Stimulated activated CD4-positive, alpha-beta T cell treated with anti-CD3 and anti-CD28 coated beads, Interleukin-4, amount 100 ng/mL, for 48 hours (primary cell): Measurements from ENCODE around the gene SLC29A3.

Experiments used
- DNase-seq, 2 donors: peaks; one replicate each; pipeline ENCODE4 v3.0.0-alpha.2; 2020; ENCODE audit warnings: low read depth in 2 of 2

The SLC29A3 gene

DNA sequence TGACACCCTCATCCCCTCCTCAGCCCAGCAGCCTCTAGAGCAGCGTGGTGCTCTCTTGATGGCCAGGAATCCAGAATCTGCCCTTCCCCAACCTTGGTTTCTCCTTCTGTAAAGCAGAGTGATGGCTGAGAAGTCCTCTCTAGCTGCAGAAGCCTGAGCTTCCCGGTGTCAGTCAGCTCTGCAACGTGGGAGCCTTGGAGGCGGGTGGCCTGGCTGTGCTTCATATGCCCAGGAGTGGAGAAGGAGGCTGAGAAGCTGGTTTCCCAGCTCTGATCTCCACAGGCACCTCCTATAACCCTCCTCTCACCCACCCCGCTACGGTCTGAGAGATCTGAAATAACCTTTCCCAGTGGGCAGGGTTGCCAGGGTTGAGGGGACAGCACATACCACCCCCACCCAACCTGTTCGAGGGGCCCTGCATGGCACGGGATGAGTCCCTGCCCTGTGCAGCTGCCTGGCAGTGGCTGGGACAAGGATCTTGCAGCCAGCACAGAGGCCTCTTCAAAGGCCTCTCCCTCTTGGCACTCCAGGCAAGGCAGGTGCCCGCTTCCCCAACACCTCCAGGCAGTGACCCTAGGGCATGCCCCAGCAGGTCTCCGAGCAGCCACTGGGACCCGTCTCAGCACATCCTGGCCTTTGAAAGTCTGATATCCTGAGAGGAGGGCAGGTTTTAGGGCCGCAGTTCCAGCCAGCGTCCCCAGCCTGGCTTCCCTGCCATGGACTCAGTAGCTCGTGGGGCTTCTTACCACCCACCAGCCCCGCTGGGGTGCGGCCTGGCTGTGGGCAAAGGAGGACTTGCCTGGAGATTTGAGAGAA is 18.3 kb upstream of the SLC29A3 start:
- no peak for DNase-seq

DNA sequence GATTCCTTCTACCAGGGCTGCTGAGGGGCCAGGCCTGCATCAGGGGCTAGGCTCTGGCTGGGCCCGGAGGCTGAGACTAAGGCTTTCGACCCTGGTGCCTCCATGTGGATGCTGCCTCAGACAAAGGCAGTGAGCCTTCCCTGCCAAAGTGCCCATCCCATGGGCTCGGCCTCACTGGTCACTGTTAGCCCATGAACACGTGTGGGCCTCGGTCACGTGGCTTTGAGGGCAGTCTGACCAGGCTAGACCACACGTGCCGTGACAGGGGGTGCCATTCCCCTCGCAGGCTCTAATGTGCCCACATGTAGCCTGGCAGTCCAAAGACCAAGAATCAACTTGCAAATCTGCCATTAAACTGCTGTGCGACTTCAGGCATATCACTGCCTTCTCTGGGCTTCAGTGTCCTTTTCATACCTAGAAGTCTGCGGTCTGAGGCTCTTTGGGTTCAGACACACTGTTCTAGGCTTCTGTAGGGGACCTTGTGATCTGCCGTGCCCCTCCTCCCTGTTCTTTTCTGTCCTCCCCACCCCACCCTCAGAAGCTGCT is 17.6 kb upstream of the SLC29A3 start:
- DNase-seq: no peak

DNA sequence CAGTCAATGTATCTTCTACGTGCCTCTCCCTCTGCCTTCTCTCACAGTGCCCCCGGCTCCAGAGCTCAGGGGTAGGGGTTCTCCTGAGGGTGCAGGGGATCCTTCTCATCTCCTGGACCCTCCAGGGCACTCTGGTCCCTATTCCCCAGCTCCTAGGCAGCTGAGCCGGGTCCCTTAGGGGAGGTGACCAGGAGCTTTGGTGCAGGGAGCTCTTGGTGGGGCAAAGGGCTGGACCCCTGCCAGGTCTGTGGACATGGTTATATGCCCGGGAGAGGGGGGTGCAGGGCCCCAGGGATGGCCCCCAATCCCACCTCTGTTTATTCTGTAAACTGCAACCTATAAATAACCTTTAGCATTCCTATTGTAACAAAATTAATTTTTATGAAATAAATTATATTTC is 16.6 kb upstream of the SLC29A3 start:
- DNase-seq: no peak

DNA sequence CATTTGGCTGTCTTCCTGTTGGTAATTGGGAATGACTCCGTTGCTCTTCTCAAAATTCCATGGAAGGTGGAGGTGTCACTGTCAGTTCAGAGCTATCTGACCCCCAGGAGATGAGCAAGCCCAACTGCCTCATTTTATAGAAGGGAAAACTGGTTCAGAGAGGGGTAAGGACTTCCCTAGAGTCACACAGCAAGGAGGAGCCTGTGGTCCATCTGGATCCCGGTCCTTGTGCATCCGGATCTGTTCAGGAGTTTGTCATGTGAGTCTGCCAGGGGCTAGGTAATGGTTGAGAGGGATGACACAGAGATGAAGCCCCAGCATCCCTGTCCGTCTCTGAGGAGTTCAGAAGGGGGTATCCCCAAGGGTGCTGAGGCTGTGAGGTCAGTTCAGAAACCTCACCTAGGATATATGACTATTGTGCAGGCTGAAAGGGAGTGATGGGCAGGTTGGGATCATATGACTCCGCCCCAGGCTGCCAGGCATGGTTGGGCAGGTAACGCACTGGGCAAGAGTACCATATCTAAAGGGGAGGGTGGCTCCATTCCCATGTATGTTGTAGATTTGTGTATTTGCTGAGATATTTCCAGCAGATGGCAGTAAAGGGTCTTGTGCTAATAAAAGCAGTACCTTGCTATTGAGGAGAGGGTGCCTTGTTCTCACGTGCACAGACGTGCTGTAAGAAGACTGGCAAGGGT is 16.0 kb upstream of the SLC29A3 start:
- DNase-seq: no peak

DNA sequence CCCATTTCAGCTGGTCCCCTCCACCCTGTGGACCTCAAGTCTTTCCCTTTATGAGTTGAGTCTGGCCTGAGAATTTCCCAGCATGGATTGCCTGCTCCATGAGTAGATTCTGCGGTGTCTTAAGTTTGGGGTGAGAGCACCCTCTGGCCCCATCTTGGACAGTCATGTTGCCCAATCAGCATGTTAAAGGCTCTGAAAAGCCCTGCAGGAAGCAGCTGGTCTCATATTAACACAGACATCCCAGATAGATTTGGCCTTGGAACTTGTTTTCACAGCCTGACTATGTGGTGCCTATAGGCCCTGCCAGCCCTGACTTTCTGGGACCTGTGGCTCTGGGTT is 15.5 kb upstream of the SLC29A3 start:
- no peak for DNase-seq

DNA sequence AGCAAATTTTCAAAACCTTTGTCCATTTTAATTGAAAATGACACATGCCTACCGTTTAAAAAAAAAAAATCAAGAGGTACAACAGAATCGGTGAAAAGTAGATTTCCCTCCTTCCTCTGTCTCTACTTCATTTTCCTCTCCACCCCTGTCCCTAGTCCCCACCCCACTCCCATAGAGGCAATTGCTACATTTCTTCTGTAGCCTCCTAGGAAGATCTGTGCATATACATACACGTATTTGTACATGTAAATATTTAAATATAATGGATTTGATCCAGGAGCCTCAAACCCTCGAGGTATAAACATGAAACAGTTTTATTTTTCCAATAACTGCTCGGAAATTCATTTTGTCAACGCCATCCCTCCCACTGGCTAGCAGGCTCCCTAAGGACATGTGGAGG is 14.1 kb upstream of the SLC29A3 start:
- no peak for DNase-seq

DNA sequence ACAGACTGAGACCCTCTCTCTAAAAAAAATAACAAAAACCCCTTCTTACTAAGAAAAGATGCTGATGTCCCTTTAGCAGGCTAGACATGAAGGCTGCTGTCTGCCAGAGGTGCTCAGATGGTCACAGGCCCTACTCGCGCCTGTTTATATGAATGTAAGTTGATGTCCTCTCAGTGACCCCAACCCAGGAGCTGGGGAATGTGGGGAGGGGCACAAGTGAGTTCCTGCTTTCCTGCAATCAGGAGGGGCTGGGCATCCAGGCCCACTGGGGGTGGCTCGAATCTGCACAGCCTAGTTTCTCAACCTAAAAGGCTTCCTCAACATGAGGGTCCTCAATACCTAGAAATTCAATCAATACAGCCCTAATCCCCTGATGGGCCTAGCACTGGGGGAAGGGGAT is 12.1 kb upstream of the SLC29A3 start:
- DNase-seq: no peak

DNA sequence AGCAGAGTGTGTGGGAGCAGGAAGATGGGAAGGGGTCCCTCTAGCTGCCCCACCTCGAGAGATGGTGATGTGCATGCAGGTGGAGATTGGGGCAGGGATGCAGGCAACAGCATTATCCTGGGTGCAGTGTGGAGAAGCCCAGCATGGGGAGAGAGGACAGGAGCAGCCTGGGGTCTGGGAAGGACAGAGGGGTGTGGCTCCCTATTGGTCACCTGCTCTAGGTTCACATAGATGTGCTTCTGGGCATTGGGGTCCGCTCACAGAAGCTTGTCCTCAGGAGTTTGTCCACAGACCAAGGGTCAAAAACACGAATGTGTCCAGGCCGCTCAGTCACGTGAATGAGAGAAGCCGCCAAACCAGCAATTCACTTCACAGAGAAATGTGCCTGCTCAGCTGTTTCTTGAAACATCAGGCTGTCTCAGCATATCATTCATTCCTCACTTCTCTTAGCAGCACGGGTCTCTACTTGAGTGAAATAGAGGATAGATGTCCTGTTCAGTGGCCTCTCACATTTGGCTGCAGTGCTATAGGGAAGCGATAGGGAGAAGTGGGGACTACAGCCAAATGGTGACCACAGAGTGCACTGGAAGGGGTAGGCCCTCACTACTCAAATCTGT is 11.5 kb upstream of the SLC29A3 start:
- no peak for DNase-seq

DNA sequence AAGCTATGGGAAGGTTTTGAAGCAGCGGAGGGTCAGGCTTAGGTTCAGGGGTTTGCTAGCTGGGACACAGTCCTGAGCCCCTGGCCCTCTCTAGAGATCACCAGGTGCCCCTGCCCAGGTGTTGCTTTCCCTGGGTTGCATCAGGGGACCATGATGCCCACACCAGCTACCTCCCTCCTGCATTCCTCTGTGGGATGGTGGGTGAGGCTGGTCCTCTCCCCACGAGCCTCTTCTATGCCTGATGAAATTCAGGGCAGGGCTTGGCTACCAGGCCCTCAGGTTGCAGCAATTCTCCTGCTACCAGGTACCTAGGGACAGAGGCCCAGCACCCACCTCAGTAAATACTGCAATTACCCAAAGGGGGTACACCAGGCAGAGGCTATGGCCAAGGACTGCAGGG is 10.8 kb upstream of the SLC29A3 start:
- DNase-seq: no peak

DNA sequence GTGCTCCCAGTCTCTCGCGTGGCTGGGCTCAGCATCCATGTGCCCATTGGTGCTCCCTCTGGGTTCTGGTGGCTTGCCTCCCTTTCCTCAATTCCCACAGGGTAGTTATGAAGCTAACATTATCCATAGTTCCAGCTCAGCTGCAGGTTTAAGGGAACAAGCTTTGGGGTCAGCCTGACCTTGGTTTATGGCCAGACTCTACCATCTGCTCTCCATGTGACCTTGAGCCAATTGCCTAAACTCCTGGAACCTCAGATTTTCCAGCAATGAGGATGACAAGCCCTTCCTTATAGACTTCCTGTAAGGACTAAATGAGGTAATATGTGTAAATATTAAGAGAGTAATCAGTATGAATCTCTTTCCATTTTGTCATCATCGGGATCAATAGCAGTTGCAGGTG is 10.1 kb upstream of the SLC29A3 start:
- no peak for DNase-seq

DNA sequence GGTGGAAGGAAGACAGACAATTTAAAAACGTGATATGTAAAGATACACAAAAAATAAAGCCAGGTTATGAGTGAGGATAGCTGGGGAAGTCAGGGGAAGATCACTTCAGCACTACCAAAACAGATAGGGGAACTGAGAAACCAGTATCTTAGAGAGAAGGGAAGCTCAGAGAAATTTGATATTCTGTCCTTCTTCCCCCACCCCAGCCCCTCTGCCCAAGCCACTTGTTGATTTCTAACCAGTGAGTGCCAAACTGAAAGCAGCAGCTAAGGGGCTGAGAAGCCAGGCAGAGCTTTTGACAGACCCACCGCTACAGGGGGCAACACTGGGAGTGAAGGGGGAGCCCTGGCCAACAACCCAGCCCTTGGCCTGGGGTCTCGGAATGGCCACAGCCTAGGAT is 9.1 kb upstream of the SLC29A3 start:
- DNase-seq: no peak

DNA sequence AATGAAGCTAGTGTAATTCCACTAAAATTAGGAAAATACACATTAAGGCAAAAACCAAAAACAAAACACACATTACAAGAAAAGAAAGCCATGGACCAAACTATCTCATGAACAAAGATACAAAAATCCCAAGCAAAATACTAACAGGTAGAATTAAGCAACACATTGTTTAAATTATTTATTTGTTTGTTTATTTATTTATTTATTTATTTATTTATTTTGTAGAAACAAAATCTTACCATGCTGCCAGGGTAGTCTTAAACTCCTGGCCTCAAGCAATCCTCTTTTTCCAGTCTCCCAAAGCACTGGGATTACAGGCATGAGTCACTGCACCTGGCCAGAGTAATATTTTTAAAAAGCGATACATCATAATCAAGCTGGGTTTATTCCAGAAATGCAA is 6.8 kb upstream of the SLC29A3 start:
- DNase-seq: no peak

DNA sequence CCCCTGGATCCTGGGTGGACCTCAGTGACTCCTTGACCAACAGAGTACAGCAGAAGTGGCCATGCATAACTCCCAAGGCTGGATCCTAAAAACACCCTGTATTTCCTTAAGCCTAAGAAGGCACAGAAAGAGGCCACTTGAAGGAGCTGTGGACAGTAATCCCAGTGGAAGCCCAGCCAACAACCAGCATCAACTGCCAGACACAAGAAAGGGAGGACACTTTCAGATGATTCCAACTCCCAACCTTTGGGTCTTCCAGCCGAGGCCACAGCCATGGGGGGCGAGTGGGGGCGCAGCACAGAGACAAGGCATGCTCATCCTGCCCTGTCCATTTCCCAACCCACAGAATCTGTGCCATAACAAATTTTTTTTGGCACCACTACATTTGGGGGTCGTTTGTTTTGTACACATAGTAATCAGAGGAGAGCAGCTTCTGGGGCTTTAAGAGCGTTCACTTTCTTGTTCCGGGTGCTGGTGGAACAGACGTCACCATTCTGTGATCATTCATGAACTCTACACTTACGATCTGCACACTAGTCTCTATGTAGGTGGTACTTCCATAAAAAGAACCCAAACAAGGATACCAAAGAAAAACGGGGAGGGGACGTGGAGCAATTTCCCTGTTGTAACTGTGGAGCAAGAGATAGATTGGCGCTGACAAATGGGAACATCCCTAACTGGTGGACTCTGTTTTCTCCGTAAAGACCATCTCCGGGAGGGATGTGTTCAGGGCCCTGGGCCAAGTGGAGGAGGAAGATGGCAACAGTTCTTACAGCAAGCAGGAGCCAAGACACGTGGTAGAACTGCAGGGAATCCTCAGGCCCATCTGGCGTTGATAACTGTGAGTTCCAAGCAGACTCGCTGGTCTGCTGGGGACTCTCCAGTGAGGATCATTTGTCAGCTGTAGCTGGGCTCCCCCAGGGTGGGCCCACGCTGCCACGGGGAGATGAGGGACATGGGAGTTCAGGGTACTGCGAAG is 6.0 kb upstream of the SLC29A3 start:
- DNase-seq: no peak

DNA sequence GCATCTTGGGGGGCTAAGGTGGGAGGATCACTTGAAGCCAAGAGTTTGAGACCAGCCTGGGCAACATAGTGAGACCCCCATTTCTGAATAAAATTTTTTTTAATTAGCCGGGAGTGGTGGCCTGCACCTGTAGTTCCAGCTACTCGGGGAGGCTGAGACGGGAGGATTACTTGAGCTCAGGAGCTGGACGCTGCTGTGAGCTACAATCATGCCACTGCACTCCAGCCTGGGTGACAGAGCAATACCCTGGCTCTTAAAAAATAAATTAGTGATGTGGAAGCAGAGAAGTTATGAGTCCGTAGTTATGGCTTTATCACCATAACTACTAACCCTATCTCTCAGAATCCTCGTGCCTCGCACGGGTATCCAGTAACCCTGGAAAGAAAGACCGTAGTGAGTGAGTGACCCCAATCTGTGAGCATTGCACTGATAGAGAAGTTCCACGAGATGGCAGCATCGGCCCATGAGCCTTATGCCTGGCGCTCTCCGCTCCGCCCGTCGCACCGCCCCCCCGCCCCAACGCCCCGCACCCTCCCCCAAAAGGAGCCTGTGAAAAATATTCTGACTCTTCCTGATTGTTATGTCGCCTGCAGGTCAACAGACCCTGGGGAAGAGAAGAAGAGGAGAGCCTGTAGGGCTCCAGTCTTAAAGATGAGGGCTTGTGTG is 4.9 kb upstream of the SLC29A3 start:
- peak; percentile 21 to 28 for DNase-seq

DNA sequence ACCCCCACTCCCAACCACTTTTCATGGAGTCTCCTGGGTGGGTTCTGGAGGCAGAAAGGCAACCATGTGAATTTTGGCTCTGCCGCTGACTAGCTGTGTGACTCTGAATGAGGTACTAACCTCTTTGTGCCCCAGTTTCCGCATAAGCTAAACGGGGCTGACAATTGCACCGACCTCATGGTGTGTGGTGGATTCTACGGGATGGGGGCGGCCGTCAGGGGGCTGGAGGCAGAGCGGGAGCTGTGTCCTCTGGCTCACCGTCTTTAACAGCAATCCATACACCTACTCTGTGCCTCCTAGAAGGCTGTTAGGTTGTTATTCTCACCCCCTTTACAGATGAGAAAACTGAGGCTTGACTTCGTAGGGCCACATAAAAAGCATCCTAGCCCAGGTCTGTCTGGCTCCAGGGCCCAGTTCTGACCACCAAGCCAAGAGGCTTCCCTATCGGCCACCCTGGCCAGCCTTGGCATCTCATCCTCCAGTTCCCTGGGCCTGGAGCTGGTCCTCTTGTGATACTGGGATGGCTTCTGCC is 4.3 kb upstream of the SLC29A3 start:
- no peak for DNase-seq

DNA sequence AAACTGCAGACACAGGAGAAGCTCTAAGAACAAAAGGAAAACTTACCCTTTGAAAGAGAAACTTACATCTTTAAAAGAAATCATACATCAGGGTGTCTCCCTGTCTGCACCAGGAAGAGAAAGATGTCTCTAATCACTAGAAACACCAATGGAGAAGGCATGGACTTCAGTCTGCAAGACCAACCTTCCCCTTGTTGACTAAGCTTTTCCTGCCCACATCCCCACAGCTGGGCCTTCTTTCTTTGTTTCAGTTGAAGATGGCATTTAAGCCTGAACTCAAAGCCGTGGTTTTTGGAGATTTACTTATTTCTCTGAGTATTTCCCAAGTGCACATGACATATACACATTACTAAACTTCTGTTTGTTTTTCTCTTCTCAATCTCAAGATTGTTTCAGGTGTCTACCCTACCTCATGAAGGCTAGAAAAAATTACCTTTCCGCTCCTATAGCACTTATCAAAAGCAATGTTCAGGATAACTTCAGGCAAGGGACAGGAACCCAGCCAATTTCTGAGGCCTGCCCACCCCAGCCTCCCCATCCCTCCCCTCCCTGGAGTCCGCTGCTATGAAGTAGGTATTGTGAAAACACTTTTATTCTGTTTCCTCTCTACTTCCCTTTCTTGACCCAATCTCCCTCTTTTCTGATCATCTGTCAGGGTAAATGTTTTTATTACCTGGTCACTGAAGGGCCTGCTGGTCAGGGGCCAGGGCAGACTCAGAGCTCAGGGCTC is 2.8 kb upstream of the SLC29A3 start:
- no peak for DNase-seq

DNA sequence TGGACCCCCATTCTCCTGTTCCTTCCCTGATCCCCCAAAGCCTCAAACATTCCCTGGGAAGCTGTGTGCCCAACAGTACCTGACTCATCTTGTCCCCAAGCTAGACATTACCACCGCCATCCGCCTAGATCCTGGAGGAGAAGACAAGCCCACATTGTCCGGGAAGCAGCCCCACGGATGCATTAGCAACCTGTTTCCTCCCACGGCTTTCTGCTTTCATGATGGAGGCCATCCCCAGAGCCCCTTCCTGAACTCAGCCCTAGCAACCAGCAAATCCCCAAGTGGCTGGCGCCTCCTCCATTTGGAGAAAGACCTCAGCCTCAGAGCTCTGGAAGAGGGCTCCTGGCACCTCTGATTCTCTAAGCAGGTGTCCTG is 2.3 kb upstream of the SLC29A3 start:
- DNase-seq: no peak

DNA sequence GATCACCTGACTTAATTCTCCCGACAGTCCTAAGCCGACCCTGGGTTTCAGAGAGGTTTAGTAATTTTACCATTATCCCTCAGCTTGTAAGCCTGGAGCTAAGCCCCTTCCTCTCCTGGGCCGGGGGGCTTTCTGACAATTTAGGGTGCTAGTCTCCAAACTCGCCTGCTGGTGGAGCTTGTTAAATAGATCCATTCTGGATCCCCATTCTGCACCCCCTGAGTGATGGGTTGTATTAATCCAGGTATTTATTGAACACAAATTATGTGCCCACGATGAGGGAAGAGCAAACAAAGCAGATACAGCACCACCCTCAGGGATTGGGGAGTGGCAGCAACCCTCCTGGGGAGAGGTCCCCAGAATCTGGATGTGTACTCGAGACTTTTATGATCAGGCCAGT is 1.3 kb upstream of the SLC29A3 start:
- DNase-seq: no peak

DNA sequence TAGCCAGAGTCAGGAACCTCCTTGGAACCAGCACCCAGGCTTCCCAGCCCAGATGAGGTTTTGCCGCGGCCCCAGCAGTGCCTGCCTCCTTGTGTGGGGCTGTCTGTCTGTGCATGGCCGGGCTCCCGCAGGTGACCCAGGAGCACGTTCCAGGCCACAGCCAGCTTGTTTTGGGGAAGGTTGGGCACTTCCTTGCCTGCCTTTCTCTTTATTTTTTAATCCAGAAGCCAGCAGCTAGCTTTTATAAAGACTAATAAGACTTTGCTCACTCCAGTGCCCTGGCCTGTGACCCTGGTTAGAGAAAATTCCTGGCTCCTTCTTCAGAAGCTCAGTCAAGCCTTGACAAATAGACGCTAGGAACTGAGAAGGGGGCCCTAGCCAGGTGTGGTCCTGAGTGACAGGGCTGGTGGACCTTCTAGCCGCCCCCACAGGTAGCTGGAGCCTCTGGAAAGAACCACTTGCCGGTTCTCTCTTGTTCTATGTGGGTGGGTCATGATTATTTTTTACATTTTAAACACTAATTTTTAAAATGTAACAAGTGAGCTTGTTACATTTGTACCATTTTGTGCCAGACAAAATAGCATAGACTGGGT is 837 bp downstream of the SLC29A3 start:
- DNase-seq: no peak

DNA sequence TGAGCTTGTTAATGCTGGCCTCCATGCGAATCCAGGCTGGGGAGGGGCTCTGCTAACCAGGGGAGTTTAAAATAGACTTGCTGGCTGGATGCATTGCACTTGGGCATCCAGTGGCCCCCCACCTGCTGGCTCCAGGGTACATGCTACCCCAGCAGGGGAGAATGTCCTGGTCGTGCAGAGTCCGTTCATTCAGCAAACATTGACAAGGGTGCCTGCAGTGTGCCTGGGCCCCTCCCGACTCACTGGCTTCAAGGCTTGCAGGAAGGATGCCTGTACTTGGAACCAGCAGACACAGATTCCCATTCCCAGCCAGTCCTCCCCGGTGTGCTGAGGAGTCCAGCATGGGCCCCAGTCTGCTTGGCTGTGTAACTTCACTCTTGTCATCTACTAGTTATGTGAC is 1.5 kb downstream of the SLC29A3 start:
- no peak for DNase-seq
